GM12892 (cell line): ENCODE data around the gene COMTD1.
"Not testable (repeated sequence)": the region's sequence is repeated elsewhere in the genome, so short reads cannot be mapped to it uniquely, and the experiment has no call there.

Source experiments
- DNase-seq: peaks from one replicate; pipeline ENCODE4 v3.0.0; 2011; ENCODE audit not compliant: insufficient read length
- FAIRE-seq: peaks from 2 replicates; lab custom pipeline; 2011; peaks lifted over from hg19 to GRCh38; lab: Jason Lieb, UNC
- POLR2A ChIP-seq: IDR thresholded peaks from 2 replicates; pipeline ENCODE4 v1.6.1; 2011; ENCODE audit warnings: low read depth, low read length, control low read depth
- POLR2AphosphoS5 ChIP-seq: IDR thresholded peaks from 2 replicates; pipeline ENCODE4 v1.6.1; 2011; ENCODE audit warnings: low read depth, low read length, control low read depth
- TAF1 ChIP-seq: IDR thresholded peaks from 2 replicates; pipeline ENCODE4 v1.6.1; 2011; ENCODE audit warnings: low read depth, mild to moderate bottlenecking, control low read depth, low read length, borderline replicate concordance

The COMTD1 gene

GRCh38 chr10:75209086-75209920, 26.5 kb downstream of the COMTD1 start:
- DNase-seq (no peak), FAIRE-seq (no peak)
- TF ChIP-seq POLR2A: no peak

- TF ChIP-seq POLR2A: no peak
- TF ChIP-seq TAF1: no peak
- TF ChIP-seq POLR2AphosphoS5: no peak
- DNase-seq (no peak), FAIRE-seq (no peak)
Measured at GRCh38 chr10:75208181-75208580, 27.6 kb downstream of the COMTD1 start.

DNA sequence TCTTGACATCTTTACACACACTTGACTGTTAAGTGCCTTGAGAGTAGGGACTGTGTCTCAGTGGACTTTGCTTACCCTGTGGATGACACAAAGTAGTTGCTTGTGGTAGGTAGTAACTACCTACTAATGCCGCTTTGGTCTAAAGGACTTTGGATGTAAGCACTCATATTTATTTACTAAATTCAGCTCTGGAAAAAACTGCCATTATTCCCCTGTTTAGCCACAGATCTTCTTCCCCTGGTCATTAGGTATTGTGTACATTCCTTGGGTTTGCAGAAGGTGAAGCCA, 28.0 kb downstream of the COMTD1 start:
- no peak for DNase-seq
- no peak for FAIRE-seq
- TF ChIP-seq POLR2A (no peak), POLR2AphosphoS5 (no peak), TAF1 (no peak)

DNA sequence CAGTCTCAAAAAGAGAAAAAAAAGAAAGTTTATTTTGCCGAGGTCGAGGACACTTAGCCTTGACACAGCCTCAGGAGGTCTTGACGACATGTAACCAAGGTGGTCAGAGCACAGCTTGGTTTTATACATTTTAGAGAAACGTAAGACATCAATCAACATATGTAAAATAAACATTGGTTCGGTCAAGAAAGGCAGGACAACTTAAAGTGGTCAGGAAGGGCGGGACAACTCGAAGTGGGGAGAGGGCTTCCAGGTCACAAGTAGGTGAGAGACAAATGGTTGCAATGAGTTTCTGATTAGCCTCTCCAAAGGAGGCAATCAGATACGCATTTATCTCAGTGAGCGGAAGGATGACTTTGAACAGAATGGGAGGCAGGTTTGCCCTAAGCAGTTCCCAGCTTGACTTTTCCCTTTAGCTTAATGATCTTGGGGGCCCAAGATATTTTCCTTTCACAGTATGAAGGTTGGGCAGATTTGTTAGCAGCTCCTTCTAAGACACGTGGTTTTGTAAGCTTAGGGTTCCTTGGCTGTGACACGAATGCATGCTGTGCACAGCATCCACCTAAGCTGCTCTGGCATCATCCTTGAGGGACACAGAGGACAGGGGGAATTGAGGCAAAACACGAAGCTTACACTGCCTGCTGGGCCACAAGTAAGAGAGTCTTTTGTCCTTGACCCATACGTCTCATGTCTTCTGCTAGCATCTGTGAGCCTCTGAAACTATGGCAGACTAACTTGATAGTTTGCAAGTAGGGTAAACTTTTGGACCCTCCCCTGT, 28.5 kb downstream of the COMTD1 start:
- FAIRE-seq (no peak), DNase-seq (no peak)
- TF ChIP-seq TAF1: no peak
- no peak for TF ChIP-seq POLR2AphosphoS5
- no peak for TF ChIP-seq POLR2A

DNA sequence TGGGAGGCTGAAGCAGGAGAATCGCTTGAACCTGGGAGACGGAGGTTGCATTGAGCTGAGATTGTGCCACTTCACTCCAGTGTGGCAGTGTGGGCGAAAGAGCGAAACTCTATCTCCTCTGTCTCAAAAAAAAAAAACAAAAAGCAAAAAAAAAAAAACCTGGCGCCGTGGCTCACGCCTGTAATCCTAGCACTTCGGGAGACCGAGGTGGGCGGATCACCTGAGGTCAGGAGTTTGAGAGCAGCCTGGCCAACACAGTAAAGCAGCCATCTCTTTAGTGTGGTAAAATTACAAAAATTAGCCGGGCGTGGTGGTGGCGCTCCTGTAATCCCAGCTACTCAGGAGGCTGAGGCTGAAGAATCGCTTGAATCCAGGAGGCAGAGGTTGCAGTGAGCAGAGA, 29.1 kb downstream of the COMTD1 start:
- not testable (repeated sequence) for FAIRE-seq

DNA sequence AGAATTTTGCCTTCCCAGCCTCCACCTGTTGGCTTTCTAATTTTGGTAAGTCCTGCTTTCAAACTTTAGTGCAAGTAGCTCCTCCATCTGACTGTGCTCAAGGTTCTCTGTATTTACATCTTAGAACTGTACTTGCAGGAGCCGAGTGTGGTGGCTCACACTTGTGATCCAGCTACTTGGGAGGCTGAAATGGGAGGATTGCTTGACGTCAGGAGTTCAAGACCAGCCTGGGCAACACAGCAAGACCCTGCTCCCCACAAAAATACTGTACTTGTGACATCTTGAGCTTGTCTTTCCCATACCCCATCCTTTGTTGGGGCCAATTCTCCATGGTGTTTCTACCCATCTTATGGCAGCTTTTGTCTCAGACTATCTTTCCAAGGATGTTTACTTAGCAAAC, 29.8 kb downstream of the COMTD1 start:
- no peak for DNase-seq
- no peak for FAIRE-seq
- no peak for TF ChIP-seq POLR2AphosphoS5
- no peak for TF ChIP-seq TAF1
- TF ChIP-seq POLR2A: no peak

More for the DNA sequence above, 29.1 kb downstream of the COMTD1 start:
- not testable (repeated sequence) for DNase-seq

GRCh38 chr10:75203724-75204123, 32.0 kb downstream of the COMTD1 start:
- DNase-seq (no peak), FAIRE-seq (no peak)
- TF ChIP-seq POLR2A (no peak), POLR2AphosphoS5 (no peak), TAF1 (no peak)

DNA sequence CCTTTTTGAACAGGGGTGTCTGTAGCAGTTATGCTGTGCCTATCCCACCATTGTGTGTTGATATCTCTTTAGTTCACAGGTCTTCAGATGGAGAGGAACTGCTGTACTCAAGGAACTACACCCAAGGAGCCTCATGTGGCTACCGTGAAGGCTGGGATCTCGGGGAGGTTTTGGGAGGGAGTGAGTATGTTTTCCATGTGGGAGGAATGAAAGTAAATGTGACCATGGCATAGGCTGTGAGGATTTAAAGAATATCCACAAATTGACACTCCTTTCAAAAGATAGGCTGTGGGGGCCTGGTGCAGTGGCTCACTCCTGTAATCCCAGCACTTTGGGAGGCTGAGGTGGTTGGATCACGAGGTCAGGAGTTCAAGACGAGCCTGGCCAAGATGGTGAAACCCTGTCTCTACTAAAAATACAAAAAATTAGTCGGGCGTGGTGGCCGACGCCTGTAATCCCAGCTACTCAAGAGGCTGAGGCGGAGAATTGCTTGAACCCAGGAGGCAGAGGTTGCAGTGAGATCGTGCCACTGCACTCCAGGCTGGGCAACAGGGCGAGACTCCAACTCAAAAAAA, 32.6 kb downstream of the COMTD1 start:
- DNase-seq, FAIRE-seq: not testable (repeated sequence)

DNA sequence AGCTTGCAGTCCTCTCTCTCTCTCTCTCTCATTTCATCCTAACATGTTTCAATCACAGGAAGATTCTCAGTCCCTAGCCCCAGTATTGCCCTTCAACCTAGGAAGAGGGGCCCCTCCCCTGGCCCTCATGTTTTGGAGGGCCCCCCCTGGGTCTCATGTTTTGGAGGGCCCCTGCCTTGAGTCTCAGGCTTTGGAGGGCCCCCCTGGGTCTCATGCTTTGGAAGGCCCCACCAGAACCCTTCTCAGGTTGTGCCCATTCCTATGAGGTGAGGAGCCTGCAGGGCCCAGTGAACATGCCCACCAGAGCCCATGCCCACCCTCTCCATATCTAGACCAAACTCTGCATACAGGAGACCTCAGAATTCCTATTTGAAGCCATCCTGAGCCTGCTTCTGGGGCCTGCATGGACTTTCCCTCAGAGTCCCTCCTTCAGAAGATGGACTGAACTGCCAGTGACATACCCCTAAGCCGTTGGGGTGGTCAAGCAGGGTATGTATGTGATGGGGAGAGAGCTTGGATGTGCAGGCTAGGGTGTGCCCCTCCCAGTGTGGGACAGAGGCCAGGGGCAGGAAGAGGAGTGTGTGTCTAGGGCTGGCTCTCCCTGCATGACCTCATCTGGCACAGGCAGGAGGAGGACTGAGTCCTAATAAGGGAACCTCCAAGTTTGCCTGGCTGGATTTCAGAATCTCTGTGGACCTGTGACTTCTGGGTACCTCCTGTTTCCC, 33.3 kb downstream of the COMTD1 start:
- FAIRE-seq (no peak), DNase-seq (no peak)
- TF ChIP-seq POLR2AphosphoS5: no peak
- no peak for TF ChIP-seq TAF1

- FAIRE-seq: no peak
- no peak for DNase-seq
- TF ChIP-seq TAF1 (no peak), POLR2AphosphoS5 (no peak), POLR2A (no peak)
Measured at GRCh38 chr10:75201793-75202307, 33.9 kb downstream of the COMTD1 start.

- not testable (repeated sequence) for DNase-seq, FAIRE-seq
Measured at GRCh38 chr10:75199949-75200348, 35.8 kb downstream of the COMTD1 start.

GRCh38 chr10:75197906-75198305, 37.9 kb downstream of the COMTD1 start:
- no peak for TF ChIP-seq POLR2A
- TF ChIP-seq TAF1: no peak
- no peak for TF ChIP-seq POLR2AphosphoS5
- no peak for FAIRE-seq
- no peak for DNase-seq
